Prostate gland (tissue), 2 donors: ENCODE measurements around the gene DCP2. TPM values are rescaled to one million over a fixed set of nuclear protein-coding genes. Genes with fewer than 3 reads are reported as not detected.

Experiments used
- DNase-seq: peaks from one replicate; pipeline ENCODE4 v3.0.0-alpha.2; 2019; ENCODE audit warnings: low spot score
- H3K27ac ChIP-seq, 2 donors: fragments of 200-600 bp; sonication (generic); 2 replicates each; pipeline ENCODE4 v1.5.1; 2017 to 2019
- H3K27me3 ChIP-seq: fragments of 200-600 bp; sonication (generic); replicated peaks from 2 replicates; pipeline ENCODE4 v1.5.1; 2019; ENCODE audit not compliant: insufficient read depth
- H3K36me3 ChIP-seq, 2 donors: fragments of 200-600 bp; sonication (generic); 1 replicate in 1 of 2; 2 replicates in 1 of 2; pipeline versions ENCODE4 v1.5.1 to v1.8.1; 2017 to 2019
- H3K4me1 ChIP-seq: fragments of 200-600 bp; sonication (generic); replicated peaks from 2 replicates; pipeline ENCODE4 v1.5.1; 2019
- H3K4me3 ChIP-seq, 2 donors: fragments of 200-600 bp; sonication (generic); 2 replicates each; pipeline ENCODE4 v1.5.1; 2017 to 2019
- H3K9me3 ChIP-seq: fragments of 200-600 bp; sonication (generic); 2 replicates; pipeline ENCODE4 v1.5.1; 2017
- CTCF ChIP-seq, 4 experiments: fragments of 200-600 bp in 2 of 4; fragments of 450-650 bp in 2 of 4; sonication (generic) in 2 of 4; IDR thresholded peaks; 1 replicate in 3 of 4; 2 replicates in 1 of 4; pipeline ENCODE4 v1.5.1; 2016 to 2019; ENCODE audit warnings: antibody characterized with exemption in 4 of 4, mild to moderate bottlenecking in 2 of 4, moderate library complexity in 2 of 4
- POLR2A ChIP-seq: fragments of 450-650 bp; IDR thresholded peaks from one replicate; pipeline ENCODE4 v1.6.1; 2016; ENCODE audit warnings: antibody characterized with exemption, mild to moderate bottlenecking
- POLR2AphosphoS5 ChIP-seq: sonication (generic); formaldehyde crosslinking; IDR thresholded peaks from one replicate; pipeline ENCODE4 v1.6.1; 2017; ENCODE audit warnings: antibody characterized with exemption
- WGBS: methylation state at CpG from one replicate; pipeline ENCODE4 v1.1.5; 2018; 5-methylcytosine and 5-hydroxymethylcytosine counted together
- intact Hi-C: fragments of 100-400 bp; cut with DNase I; formaldehyde crosslinking; loops from one replicate; pipeline ENCODE4 v1.14.2; 2022
- total RNA-seq, 2 donors: library from RNA; depleted of rRNA; stranded (reverse); fragments of >200 nt; gene quantifications; one replicate each; pipeline ENCODE4 v1.1.0, GENCODE V29; 2016

The DCP2 gene
- total RNA-seq, 2 donors from 2014 or later: 23.4 to 51.6 TPM

DNA sequence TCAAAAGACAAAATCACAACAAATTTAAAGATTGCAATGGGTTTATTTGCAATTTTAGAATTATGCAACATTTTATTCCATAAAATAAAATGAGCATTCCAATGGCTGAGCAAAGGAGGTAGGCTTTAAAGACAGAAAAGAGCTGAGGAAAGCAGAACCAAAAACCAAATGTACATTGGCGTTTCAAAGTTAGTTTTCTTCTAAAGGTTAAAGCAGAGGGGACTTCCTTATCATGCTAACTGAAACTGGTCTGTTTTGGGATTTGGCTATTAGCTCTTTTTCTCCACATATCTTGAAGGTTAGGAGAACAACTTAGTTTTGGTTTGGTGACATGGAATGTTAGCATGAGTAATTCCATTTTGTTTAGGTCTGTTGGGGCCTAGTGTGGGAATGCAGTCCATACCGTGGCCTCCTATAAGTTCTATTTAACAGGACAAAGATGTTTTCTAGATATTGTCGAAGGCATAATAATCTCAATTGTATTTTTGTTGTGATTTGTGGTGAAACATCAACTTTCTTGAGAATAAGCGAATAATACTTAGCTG is 20.3 kb downstream of the DCP2 start:
- intact Hi-C loops: loop anchor here (5.0 to 10.0 kb wide), 3 partner anchors 335 to 515 kb away; partner anchors contain the start of gene YTHDC2
- Histone ChIP-seq H3K4me1 (no peaks in the 10 kb centered on the region), H3K27me3 (no peaks in the 10 kb centered on the region), H3K36me3 (no peaks in the 10 kb centered on the region), H3K27ac (no peak overlapping the region), H3K4me3 (no peak overlapping the region), H3K9me3 (no peaks in the 10 kb centered on the region)
- 89% methylated on average over 4 of the region's 4 CpGs for WGBS
- no peak for TF ChIP-seq POLR2AphosphoS5
- no peak for TF ChIP-seq CTCF (IDR thresholded peaks at IDR 0.05)
- TF ChIP-seq POLR2A: no peak
- no peak for DNase-seq

- 62% methylated on average over 4 of the region's 4 CpGs for WGBS
- H3K36me3 ChIP-seq: no peaks in the 10 kb centered on the region
- no peak overlapping the region for H3K4me3 ChIP-seq
- no peaks in the 10 kb centered on the region for H3K27me3 ChIP-seq
- TF ChIP-seq POLR2AphosphoS5: no peak
- no peak for TF ChIP-seq CTCF (IDR thresholded peaks at IDR 0.05)
- no peak for TF ChIP-seq POLR2A
- H3K27ac ChIP-seq: no peak overlapping the region
- no peaks in the 10 kb centered on the region for H3K9me3 ChIP-seq
- intact Hi-C loops: loop anchor here (5.0 to 10.0 kb wide), 3 partner anchors 334 to 514 kb away; partner anchors contain the start of gene YTHDC2
- DNase-seq: no peak
- no peaks in the 10 kb centered on the region for H3K4me1 ChIP-seq
Measured at GRCh38 chr5:112998296-112998695, 21.7 kb downstream of the DCP2 start.

- WGBS: 95% methylated on average over 2 of the region's 2 CpGs
- H3K27me3 ChIP-seq: no peaks in the 10 kb centered on the region
- H3K27ac ChIP-seq: no peak overlapping the region
- H3K9me3 ChIP-seq: no peaks in the 10 kb centered on the region
- DNase-seq: no peak
- no peak for TF ChIP-seq CTCF (IDR thresholded peaks at IDR 0.05)
- TF ChIP-seq POLR2AphosphoS5: no peak
- intact Hi-C loops: no loop called here
- H3K4me3 ChIP-seq: no peak overlapping the region
- no peaks in the 10 kb centered on the region for H3K4me1 ChIP-seq
- H3K36me3 ChIP-seq: no peaks in the 10 kb centered on the region
Measured at GRCh38 chr5:113000466-113000865, 23.9 kb downstream of the DCP2 start.

DNA sequence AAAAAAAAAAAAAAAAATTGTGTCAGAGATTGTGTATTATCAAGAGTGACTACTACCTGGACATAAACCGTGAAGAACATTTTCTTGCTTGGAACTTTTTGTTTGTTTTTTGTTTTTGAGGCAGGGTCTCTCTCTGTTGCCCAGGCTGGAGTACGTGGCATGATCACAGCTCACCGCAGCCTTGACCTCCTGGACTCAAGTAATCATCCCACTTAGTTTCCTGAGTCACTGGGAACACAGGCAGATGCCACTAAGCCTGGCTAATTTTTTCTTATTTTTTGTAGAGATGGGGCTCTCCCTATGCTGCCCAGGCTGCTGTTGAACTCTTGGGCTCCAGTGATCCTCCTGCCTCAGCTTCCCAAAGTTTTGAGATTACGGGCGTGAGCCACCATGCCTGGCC is 25.8 kb downstream of the DCP2 start:
- H3K9me3 ChIP-seq: no peaks in the 10 kb centered on the region
- no peak overlapping the region for H3K27ac ChIP-seq
- WGBS: 94% methylated on average over 5 of the region's 5 CpGs
- H3K4me1 ChIP-seq: no peaks in the 10 kb centered on the region
- no peak for DNase-seq
- intact Hi-C loops: no loop called here
- H3K4me3 ChIP-seq: no peak overlapping the region
- TF ChIP-seq POLR2A: no peak
- TF ChIP-seq POLR2AphosphoS5: no peak
- TF ChIP-seq CTCF (IDR thresholded peaks at IDR 0.05): no peak
- H3K27me3 ChIP-seq: no peaks in the 10 kb centered on the region
- H3K36me3 ChIP-seq: no peaks in the 10 kb centered on the region

- no peaks in the 10 kb centered on the region for H3K27me3 ChIP-seq
- H3K36me3 ChIP-seq: no peaks in the 10 kb centered on the region
- TF ChIP-seq POLR2AphosphoS5 (no peak), POLR2A (no peak), CTCF (IDR thresholded peaks at IDR 0.05) (no peak)
- no peak overlapping the region for H3K4me3 ChIP-seq
- H3K27ac ChIP-seq: no peak overlapping the region
- no peaks in the 10 kb centered on the region for H3K4me1 ChIP-seq
- no peak for DNase-seq
- no peaks in the 10 kb centered on the region for H3K9me3 ChIP-seq
- intact Hi-C loops: no loop called here
- 82% methylated on average over 3 of the region's 3 CpGs for WGBS
Measured at GRCh38 chr5:113003763-113004162, 27.2 kb downstream of the DCP2 start.
